ENCODE measurements around the gene LDOC1. TPM values are rescaled to one million over a fixed set of nuclear protein-coding genes. Genes with fewer than 3 reads are reported as not detected.
A peak's percentile ranks its signal among the peaks of the same experiment; 100 is the strongest.

Gene LDOC1
- total RNA-seq (10 to 100 TPM; 21.6 to 47.4 TPM), polyA plus RNA-seq (ENCODE audit: insufficient read length in 6 of 6) (10 to 100 TPM; 59.9 to 77.5 (median 72.0) TPM)
- long read RNA-seq, donor 1, transcript LDOC1-201 (1 exons, 1,381 nt), result major isoform, 185 of 188 reads
- long read RNA-seq, donor 1, partial matches to known transcripts, result 0 of 188 reads
- long read RNA-seq, donor 1, other reads (novel, unspliced or antisense), result 0 of 188 reads
- long read RNA-seq, donor 2, transcript LDOC1-201 (1 exons, 1,381 nt), result major isoform, 200 of 202 reads
- long read RNA-seq, donor 2, partial matches to known transcripts, result 0 of 202 reads
- long read RNA-seq, donor 2, other reads (novel, unspliced or antisense), result 0 of 202 reads
- long read RNA-seq, donor 3, transcript LDOC1-201 (1 exons, 1,381 nt), result major isoform, 84 of 84 reads
- long read RNA-seq, donor 3, partial matches to known transcripts, result 0 of 84 reads
- long read RNA-seq, donor 3, other reads (novel, unspliced or antisense), result 0 of 84 reads
- long read RNA-seq, donor 4, transcript LDOC1-201 (1 exons, 1,381 nt), result major isoform, 18 of 18 reads
- long read RNA-seq, donor 4, partial matches to known transcripts, result 0 of 18 reads
- long read RNA-seq, donor 4, other reads (novel, unspliced or antisense), result 0 of 18 reads
- long read RNA-seq, donor 5, transcript LDOC1-201 (1 exons, 1,381 nt), result major isoform, 173 of 173 reads
- long read RNA-seq, donor 5, partial matches to known transcripts, result 0 of 173 reads
- long read RNA-seq, donor 5, other reads (novel, unspliced or antisense), result 0 of 173 reads
- long read RNA-seq, donor 6, transcript LDOC1-201 (1 exons, 1,381 nt), result major isoform, 86 of 86 reads
- long read RNA-seq, donor 6, partial matches to known transcripts, result 0 of 86 reads
- long read RNA-seq, donor 6, other reads (novel, unspliced or antisense), result 0 of 86 reads
- long read RNA-seq, donor 7, transcript LDOC1-201 (1 exons, 1,381 nt), result major isoform, 23 of 23 reads
- long read RNA-seq, donor 7, partial matches to known transcripts, result 0 of 23 reads
- long read RNA-seq, donor 7, other reads (novel, unspliced or antisense), result 0 of 23 reads
- long read RNA-seq, donor 8, transcript LDOC1-201 (1 exons, 1,381 nt), result major isoform, 113 of 115 reads
- long read RNA-seq, donor 8, partial matches to known transcripts, result 0 of 115 reads
- long read RNA-seq, donor 8, other reads (novel, unspliced or antisense), result 0 of 115 reads
- long read RNA-seq, donor 9, partial matches to known transcripts, result 0 of 3 reads
- long read RNA-seq, donor 9, other reads (novel, unspliced or antisense), result 0 of 3 reads
- long read RNA-seq, donor 10, transcript LDOC1-201 (1 exons, 1,381 nt), result major isoform, 15 of 15 reads
- long read RNA-seq, donor 10, partial matches to known transcripts, result 0 of 15 reads
- long read RNA-seq, donor 10, other reads (novel, unspliced or antisense), result 0 of 15 reads
- long read RNA-seq, donor 11, transcript LDOC1-201 (1 exons, 1,381 nt), result major isoform, 264 of 266 reads
- long read RNA-seq, donor 11, partial matches to known transcripts, result 0 of 266 reads
- long read RNA-seq, donor 11, other reads (novel, unspliced or antisense), result 0 of 266 reads
- long read RNA-seq, donor 12, transcript LDOC1-201 (1 exons, 1,381 nt), result major isoform, 113 of 113 reads
- long read RNA-seq, donor 12, partial matches to known transcripts, result 0 of 113 reads
- long read RNA-seq, donor 12, other reads (novel, unspliced or antisense), result 0 of 113 reads

DNA sequence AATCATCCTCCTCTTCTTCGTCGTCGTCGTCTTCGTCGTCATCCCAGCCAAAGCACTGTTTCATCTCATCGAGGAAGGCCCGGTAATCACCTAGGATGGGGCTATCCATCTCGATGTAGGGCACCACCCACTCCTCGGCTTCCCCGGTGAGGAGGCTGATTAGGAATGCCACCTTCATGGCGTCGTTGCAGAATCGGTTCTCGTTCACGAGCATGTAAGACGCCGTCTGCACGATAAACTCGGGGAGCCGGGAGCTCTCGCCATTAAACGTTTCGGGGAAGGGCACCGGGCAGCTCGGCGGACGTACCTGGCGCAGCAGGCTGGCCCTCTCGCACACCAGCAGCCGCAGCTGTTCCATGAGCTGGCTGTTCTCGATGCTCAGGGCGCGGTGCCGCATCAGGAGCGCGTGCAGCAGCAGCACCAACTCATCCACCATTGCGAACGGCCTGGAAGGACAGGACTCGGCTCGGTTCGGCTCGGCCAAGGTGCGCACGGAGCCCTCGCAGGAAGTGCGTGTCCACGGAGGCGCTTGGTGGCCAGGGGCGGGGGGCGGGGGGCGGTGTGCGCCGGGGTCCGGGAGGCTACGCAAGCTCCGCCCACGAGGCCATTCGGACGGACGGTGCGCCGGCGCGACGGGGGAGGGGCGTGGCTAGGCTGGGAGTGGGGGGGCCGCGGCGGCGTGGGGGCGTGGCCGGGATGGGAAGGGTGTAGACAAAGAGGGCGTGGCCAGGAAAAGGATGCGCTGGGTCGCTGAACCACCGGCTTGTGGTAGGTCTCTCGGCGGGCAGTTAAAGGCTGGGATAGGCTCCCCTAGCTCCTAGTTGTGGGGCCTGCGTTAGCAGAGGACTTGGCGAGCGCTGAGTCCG, at the start of gene LDOC1:
LDOC1 (minus strand) TSS at position 544 of the 866 bp plus-strand sequence; CDS start at position 436, 108 bp downstream.
- H3K4me3 ChIP-seq, result peak within 1 kb of the TSS; percentile 46 to 50
- peaks cover 0 to 12% of the 10 kb centered on the region in 2 donors for H3K27me3 ChIP-seq
- intact Hi-C loops (cut with DNase I), result no loop called here
- peak within 1 kb of the TSS in 1 of 2 donors; percentile 45 for H3K27ac ChIP-seq
- ATAC-seq (peak; percentile 94), DNase-seq (peak; percentile 64 to 86 (median 79))
- no peaks in the 10 kb centered on the region for H3K36me3 ChIP-seq
- TF ChIP-seq, protein P1, sequence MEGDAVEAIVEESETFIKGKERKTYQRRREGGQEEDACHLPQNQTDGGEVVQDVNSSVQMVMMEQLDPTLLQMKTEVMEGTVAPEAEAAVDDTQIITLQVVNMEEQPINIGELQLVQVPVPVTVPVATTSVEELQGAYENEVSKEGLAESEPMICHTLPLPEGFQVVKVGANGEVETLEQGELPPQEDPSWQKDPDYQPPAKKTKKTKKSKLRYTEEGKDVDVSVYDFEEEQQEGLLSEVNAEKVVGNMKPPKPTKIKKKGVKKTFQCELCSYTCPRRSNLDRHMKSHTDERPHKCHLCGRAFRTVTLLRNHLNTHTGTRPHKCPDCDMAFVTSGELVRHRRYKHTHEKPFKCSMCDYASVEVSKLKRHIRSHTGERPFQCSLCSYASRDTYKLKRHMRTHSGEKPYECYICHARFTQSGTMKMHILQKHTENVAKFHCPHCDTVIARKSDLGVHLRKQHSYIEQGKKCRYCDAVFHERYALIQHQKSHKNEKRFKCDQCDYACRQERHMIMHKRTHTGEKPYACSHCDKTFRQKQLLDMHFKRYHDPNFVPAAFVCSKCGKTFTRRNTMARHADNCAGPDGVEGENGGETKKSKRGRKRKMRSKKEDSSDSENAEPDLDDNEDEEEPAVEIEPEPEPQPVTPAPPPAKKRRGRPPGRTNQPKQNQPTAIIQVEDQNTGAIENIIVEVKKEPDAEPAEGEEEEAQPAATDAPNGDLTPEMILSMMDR (IDR thresholded peaks at IDR 0.05), result no peak
- H3K4me1 ChIP-seq, result no peaks in the 10 kb centered on the region
- no peaks in the 10 kb centered on the region for H3K9me3 ChIP-seq

DNA sequence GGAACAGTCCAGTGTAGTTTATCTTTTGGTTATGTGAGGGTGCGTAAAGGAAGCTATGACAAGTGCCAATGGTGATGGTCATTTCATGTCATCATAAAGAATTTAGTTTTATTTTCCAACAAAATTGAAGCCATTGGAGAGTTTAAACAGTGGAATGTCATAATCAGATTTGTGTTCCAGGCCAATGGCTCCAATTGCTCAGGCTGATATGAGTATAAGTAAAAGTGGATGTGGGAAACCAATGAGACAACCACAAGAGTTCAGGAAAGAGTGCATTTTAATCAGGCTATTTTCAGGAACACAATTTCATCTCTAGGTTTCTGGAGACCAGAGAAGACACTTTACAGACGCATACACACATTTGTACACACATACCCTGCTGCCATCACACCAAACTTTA, 44.7 kb upstream of the LDOC1 start:
- TF ChIP-seq, protein P1 (IDR thresholded peaks at IDR 0.05), result no peak
- Histone ChIP-seq H3K27me3 (no peaks in the 10 kb centered on the region), H3K4me3 (no peak overlapping the region), H3K36me3 (no peaks in the 10 kb centered on the region), H3K4me1 (no peaks in the 10 kb centered on the region), H3K9me3 (no peaks in the 10 kb centered on the region), H3K27ac (no peak overlapping the region)
- ATAC-seq (no peak), DNase-seq (no peak)
- intact Hi-C loops (cut with DNase I), result no loop called here

DNA sequence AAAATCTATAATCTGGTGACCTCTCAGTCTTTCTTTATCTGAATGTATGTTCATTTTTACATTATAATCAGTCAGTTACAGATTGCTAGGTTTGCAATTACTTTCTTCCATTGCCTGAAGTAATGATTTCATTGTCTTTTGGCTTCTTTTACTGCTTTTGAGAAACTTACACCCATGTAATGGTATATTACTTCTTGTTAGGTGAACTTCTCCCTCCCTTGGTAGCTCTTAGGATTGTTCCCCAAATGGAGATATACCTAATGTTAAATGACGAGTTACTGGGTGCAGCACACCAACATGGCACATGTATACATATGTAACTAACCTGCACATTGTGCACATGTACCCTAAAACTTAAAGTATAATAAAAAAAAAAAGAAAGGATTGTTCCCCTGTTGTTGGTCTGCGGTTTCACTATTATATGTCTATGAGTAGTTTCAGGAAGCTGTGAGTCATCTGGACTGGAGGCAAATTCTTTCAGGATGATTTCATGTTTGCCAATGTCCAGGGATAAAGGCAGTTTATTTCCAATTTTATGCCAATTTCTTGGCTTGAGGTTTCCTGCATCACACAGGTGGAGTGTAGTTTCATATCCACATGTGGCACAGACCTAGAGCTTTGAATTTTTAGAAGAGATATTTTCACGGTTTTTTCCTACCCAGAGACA, 43.5 kb upstream of the LDOC1 start:
- ATAC-seq (peak; percentile 62), DNase-seq (no peak)
- no peaks in the 10 kb centered on the region for H3K4me1 ChIP-seq
- no peak overlapping the region for H3K4me3 ChIP-seq
- no peak overlapping the region for H3K27ac ChIP-seq
- no peaks in the 10 kb centered on the region for H3K9me3 ChIP-seq
- no peaks in the 10 kb centered on the region for H3K36me3 ChIP-seq
- intact Hi-C loops (cut with DNase I), result no loop called here
- no peaks in the 10 kb centered on the region for H3K27me3 ChIP-seq
- TF ChIP-seq, protein P1 (IDR thresholded peaks at IDR 0.05), result no peak

DNA sequence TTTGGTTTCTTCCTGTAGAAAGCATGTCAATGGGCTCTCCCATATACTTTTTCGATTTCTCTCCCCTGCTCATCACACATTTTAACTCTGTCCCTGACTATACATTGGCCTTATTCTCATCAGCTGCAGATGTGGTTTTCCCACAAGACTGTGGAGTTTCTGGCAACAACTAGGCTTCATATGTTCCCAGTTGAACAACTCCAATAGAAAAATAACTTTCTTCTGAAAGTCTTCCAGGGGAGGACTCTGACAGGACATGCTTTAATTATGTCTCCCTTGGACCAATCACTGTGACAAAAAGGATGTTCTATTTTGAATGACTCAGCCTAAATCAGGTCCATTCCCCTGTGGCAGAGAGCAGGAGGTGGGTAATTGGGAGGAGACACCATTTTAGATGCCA, 37.3 kb upstream of the LDOC1 start:
- Histone ChIP-seq H3K9me3 (no peaks in the 10 kb centered on the region), H3K4me1 (no peaks in the 10 kb centered on the region), H3K36me3 (no peaks in the 10 kb centered on the region), H3K27ac (no peak overlapping the region), H3K27me3 (no peaks in the 10 kb centered on the region), H3K4me3 (no peak overlapping the region)
- DNase-seq (no peak), ATAC-seq (no peak)
- intact Hi-C loops (cut with DNase I), result no loop called here
- TF ChIP-seq, protein P1 (IDR thresholded peaks at IDR 0.05), result no peak

Data from left lung (tissue), 14 donors.